Activated T-cell treated with anti-CD3 and anti-CD28 coated beads for 48 hours (primary cell): Measurements from ENCODE around the gene OR4D1.

ENCODE experiments used
- DNase-seq: peaks from one replicate; pipeline ENCODE4 v3.0.0-alpha.2; 2020; ENCODE audit warnings: low read depth

Gene OR4D1

DNA sequence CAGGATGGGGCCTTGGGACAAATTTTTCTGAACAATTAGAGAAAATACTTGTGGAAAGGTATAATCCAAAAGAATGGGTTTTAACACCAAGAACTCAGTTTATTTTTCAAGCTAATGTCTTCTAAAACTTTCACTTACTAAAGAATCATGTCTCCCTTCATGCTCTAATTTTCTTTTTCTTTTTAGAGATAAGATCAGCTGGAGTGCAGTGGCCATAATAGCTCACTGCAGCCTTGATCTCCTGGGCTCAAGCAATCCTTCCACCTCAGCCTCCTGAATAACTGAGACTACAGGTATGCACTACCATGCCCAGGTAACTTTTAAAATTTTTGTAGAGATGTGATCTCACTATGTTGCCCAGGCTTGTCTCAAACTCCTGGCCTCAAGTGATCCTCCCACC lies 5.5 kb downstream of the OR4D1 start:
- DNase-seq, result no peak

DNA sequence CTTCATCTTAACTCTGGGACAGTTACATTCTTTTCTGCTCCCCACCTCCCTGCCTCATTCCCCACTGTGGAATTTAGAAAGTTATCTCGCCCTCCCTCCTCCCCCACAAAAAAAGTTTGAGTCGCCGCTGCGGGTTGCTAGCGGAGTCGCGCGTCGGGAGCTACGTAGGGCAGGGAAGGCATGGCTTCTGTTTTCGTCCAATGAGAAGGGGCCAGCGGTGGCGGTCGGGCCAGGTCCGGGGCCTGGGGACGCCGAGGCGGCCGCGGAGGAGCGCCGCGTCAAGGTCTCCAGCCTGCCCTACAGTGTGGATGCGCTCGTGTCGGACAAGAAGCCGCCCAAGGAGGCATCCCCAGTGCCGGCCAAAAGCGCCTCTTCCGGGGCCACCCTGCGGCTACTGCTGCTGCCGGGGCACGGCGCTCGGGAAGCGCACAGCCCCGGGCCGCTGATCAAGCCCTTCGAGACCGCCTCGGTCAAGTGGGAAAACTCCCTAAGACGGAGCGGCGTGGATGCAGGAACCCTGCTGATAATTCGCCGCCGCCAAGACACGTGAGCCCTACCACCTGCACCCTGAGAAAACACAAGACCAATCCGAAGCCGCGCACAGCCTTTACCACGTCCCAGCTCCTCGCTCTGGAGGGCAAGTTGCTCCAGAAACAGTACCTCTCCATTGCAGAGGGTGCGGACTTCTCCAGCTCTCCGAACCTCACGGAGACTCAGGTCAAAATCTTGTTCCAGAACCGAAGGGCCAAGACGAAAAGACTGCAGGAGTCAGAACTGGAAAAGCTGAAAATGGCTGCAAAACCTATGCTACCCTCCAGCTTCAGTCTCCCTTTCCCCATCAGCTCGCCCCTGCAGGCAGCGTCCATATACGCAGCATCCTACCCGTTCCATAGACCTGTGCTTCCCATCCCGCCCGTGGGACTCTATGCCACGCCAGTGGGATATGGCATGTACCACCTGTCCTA lies 8.9 kb downstream of the OR4D1 start:
- DNase-seq, result peak; percentile 59

DNA sequence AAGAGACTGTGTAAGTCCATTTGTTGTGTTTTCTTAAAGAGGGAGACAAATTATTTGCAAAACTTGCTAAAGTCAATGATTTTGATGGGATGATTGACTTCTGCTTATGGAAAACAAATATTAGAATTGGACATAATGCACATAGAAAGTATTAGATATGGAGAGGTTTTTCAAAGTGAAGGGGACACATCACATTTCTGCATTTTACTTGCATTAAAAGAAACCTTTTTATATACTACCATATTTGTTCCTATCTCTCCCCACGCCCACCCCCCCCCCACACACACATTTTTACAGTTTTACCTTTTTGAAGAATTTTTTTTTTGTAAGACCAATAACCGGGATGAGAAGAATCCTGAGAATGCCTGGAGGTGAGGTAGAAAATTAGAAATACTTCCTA lies 10.0 kb downstream of the OR4D1 start:
- no peak for DNase-seq

DNA sequence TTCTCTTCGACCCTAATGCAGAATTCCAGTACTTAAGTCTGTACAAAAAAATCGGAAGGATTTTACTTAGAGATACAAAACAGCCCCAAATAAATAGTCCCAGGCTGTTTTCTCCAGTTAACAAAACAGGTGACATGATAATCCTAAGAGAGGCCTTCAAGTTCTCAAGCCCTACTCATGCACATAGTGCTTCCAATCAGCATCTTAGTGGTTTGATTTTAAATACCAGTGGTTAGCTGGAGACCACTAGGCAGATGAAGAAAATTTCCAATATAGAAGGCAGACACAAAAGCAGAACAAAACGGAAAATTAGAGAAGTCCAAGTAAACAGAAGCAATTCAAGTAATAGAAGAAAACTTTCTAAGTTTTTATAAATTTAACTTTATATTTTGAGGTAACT lies 13.4 kb downstream of the OR4D1 start:
- DNase-seq, result no peak

DNA sequence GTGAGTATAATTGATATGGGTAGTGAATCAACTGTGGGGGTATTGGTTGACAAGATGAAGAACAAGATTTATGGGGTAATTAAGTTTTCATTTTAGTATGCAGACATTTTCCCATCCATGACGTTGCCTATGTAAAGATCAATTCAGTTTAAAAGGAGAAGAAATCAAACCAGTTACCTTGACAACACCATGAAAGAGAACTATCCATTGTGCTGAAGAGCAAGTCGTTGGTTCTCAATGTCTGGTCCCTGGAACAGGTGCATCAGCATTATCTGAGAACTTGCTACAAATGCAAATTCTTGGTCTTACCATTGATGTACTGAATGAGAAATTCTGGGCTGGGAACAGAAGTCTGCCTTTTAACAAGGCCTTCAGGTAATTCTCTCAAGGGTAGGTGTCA lies 17.8 kb downstream of the OR4D1 start:
- DNase-seq, result no peak

DNA sequence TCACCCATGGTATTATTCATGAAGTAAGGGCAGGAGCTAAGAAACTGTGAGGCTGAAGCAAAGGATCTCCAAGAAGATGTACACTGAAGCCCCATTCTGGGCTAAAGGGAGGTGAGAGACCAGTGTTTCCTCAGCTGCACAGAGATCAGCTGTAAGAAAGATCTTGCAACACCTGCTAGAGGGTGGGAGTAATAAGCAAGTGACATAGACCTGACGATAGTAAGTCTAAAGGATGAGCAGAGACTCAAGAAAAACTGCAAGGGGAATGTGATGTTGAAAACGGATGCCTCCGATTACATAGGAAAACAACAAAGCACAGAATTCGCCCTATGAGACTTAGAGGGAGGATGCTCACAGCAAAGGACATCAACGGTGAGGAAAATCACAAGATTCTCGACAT lies 18.5 kb downstream of the OR4D1 start, which contains the start of gene OR4D2:
OR4D2 (plus strand) TSS at position 301 of the 400 bp plus-strand sequence. CDS start 2,674 bp downstream, outside the sequence.
- DNase-seq, result no peak

DNA sequence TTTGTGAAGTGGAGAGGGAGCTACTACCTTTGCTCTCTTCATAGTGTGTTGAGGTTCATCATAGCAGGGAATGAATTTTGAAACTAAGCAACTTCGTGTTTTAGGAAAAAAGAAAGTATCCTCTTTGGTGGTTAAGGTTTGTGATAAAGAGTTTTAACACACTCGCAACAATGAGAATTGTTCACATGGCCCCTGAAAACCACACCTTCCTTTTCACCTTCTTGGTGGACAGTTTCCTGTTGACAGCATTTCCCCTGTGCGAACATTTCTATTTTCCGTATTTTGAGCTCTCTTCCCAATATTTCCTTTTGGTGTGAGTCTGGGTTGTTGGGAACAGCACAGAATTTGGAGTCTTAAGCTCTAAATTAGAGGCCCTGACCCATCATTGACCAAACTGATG lies 22.4 kb downstream of the OR4D1 start:
- DNase-seq, result no peak

DNA sequence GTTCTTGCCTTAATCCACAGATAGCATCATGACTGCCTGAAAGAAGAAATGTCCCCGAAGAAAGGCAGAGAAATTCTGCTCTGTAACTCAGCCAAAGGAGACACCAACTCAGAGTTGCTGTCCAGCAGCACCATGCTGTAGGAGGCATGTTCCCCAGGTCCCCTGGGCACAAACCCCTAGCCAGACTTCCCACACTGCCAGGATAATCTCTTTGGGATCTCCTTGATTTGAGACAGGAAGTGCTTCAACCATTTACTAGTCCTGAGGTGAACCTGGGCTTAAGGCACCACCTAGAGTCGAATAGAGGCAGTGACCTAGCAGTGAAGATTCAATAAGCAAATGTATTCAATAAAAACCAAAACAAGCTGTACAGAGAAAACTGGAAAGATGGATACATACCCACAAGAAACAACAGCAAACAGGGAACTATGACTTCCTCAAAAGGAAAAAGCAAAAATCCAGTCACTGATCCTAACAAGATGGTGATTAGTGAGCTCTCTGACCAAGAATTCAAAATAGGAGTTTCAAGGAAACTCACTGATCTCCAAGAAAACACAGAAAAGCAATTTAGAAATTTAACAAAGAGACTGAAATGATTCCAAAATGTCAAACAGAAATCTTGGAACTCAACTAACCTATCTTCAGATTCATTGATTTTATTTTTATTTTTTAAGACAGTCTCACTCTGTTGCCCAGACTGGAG lies 24.3 kb downstream of the OR4D1 start:
- no peak for DNase-seq

DNA sequence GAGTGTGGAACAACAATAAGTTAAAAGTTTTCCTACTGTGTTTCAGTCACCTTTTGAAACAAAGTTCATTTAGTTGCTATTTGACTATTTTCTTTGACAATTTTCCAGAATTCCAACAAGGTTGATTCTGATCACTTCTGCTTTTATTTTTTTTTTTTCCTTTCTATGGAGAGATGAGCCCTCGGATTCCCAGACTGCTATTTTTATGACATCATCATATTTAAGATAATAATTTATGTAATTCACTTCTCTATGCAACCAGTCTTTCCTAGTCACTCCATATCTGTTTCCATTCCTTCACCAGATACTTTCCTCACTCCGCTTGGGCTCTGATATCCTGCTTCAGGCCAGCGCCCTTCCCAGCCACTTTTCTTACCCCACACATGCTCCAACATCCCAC lies 26.7 kb downstream of the OR4D1 start:
- no peak for DNase-seq

DNA sequence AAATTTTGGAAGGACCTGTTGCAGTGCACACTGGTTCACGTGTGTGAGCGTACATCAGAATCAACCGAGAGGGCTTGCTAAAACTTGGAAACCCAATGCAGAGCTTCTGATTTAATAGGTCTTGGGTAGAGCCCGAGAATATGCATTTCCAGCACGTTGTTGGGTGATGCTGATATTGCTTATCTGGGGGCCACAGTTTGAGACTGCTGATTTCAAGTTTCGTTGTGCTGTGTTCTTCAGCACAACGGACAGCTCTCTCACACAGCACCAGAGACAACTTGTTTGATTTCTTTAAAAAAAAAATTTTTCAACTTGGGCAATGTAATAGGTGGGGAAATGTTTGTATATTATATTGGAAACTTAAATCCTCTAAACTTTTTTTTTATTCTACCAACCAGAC lies 28.0 kb downstream of the OR4D1 start:
- DNase-seq, result no peak

DNA sequence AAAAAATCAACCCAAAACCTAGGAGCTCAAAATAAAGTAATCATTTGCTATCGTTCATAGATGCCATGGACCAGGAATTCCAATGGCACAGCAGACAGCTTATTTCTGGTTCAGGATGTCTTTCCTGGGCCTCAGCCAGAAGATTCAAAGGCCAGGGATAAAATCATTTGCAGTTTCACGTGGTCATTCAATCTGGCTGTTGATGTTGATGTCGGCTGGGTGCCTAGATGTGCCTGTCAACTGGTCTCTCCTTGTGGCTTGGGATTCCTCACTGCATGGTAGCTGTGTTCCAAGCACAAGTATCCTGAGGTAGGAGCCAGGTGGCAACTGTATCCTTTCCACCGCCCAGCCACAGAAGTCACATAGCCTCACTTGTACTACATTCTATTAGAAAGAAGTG lies 33.6 kb downstream of the OR4D1 start:
- DNase-seq, result no peak

DNA sequence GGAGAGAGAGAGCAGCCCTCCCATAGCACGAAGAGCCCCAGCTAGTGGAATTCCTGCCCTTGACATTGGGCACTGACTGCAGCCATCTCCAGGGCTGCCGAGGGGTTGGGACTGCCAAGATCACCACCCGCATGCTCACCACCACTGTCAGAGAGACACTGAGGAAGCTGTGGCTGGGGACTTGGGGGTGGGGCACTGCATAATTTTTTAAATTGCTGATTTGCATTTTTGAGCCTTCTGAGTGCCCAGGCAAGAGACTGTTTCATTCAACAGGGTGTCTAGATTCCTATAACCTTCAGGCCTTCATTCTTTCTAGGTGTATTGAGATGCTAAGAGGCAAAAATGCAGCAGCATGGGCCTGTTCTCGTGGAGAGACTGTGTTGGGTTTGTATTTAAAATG lies 35.3 kb downstream of the OR4D1 start:
- no peak for DNase-seq

DNA sequence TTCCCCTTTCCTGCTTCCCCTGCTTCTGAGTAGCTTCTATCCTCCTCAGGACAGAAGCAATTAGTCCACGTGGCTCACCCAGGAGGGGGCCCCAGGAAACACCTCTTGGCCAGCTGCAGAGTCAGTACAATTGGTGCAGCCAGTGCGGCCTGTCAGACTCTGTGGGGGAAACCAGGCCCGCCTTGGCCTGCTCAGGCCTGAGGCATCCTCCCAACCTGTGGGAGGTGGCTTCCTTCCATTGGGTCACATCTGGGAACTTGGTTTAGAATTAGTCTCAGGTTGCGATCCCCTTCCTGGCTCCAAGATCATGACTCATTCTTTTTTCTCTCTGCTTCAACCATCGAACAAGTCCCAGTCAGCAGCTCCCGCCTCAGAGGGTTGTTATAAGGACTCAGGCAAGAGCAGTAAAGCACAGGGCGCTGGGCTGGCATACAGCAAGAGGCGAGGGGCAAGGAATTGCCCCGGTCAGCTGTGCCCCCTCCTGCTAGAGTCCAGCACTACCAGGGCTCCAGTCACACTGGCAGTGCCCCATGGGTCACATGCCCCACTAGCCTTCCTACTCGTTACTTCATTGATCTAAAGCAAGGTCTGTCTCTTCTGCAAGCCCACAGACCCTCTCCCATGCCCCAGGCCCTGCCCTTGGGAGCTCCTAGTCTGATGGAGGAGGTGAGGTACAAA lies 36.3 kb downstream of the OR4D1 start:
- DNase-seq, result no peak

DNA sequence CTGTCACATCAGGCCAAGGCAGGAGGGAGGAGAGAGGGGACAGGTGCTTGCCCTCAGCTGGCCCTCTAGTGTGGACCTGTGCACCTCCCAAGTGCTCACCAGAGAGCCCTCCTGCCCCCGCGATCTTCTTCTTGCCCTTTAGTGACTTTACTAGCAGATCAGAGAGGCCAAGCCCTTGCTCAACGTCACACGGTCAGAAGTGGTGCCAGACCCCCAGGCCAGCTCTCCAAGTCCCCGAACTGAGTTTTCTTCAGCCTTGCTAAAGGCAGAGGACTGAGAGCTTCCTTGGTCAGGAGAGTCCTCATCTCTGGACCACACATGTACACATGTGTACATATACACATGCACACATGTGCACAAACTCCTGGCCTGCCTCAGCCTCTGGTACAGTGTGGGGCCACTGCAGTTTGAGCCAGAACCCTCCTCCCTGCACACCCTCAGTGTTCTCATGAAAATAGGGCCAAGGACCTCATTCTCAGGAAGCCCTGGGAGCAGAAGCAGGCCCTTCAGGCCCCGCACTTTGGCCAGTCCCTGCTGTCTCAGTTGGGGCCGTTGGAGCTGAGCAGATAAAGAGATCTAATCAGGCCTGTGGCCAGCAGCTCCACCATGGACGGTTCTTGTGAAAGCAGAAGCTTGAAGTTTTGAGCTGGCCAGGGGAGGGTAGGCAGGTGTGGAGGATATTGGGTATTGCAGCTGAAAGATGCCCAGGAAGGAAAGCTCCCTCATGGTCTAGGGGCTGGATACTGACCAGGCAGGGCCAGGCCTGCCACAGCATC lies 37.0 kb downstream of the OR4D1 start:
- no peak for DNase-seq

DNA sequence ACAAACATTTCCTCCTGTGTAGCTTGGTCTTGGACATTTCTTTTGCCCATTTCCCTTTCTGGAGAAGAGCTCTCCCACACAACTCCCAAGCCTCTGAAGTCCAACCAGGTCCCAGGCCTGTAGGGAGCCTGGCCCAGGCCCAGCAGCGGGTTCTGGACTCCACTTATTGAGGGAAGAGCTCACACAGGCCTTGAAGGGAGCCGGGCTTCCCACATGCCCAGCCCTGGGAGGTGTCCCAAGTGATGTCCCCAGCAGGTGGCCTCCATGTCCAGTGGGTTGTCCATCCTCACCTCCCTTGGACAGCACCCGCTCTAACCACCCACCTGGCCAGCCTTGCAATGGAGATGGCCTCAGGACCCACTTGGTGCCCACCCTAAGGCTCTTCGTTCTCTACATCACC lies 38.4 kb downstream of the OR4D1 start:
- no peak for DNase-seq

DNA sequence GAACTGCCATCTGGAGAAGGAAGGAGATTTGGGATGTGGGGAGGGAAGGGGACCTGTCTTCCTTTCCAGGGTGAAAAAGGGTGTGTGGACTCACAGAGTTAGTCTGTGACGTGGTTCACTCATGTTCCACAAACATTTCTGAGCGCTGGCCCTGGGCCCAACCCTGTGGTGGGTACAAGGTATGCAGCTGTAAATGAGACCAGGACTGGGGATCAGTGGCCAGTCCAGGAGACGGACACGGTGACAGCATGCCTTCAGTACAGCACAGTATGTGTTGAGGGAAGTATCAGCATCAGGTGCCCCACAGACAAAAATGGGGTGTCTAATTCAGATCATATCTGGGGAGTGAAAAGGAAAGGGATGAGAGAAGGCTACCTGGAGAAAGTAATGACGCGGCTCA lies 38.9 kb downstream of the OR4D1 start:
- DNase-seq, result no peak

DNA sequence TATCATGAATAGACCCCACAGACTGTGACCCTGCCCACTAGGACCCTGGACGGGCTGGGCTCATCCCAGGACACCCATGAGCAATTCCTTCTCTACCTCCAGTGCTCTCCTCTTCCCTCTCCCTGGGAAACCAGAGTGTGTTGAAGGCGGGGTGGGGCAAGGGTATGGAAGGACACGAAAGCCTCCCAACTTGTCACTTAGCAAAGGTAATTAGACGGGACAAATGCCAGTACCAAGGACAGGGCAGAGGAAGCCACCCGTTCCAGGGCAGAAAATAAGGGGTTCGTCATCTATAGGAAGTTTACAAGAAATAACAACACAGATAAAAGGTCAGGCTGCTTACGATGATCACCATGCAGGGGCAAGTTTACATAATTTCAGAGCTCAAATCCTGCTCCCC lies 39.5 kb downstream of the OR4D1 start:
- no peak for DNase-seq

DNA sequence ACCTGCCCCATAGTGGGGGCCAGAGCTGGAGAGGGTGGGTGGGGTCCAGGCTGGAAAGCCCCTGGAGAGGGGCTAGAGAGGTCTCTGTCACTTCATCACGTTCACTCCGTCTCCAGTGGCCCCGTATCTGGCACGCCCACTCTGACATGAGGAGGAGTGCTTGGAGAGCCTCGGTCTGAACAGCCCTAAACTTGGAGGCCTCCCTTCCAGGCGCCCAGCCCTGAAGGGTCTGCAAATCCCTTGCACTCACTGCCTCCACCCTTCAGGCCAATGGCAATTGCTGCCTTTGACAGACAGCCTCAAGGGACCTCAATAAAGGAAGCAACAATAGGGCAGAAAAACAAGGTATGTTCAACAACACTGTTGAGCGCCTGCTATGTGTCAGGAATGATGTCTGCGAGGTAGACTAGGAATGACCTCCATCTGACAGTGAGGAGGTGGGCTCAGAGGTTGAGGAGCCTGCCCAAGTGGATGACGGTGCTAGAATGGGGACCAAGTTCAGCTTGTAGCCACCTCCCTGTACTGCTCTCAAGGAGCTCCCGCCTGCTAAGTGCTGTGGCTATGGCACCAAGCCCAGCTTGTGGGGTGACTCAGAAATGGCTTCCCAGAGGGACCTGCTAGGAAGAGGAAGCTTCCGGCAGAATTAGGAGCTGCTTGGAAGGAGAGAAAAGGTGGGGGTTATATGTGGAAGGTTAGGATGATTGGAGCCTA lies 41.4 kb downstream of the OR4D1 start:
- no peak for DNase-seq

DNA sequence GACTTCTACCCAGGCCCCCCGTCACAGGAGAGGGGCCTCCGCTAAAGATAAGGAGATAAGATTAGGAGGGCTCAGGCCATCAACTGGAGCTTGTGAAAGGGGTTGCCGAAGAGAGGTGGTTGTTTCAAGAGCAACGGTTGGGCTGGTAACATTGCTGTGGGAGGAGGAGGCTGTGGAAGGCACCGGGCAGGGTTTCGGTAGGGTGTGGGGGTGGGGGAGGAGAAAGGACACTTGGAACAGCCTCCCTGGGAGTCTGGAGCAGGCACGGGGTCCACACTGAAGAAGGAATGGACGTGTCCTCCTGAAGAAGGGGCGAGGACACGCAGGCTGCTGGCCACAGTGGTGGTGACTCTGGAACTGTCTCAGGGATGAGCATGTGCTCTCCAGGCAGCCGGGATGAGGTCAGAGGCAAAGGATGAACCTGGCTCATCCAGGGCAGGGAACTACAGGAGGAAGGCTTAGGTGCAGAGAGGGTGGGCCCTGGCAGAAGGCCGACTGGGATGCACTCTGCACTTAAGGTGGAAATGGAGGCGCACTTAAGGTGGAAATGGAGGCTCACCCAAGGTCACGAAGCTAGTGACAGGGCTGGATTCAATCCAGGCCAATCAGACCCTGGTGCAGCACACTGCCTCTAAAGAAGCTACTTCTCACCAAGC lies 43.2 kb downstream of the OR4D1 start:
- DNase-seq, result no peak

DNA sequence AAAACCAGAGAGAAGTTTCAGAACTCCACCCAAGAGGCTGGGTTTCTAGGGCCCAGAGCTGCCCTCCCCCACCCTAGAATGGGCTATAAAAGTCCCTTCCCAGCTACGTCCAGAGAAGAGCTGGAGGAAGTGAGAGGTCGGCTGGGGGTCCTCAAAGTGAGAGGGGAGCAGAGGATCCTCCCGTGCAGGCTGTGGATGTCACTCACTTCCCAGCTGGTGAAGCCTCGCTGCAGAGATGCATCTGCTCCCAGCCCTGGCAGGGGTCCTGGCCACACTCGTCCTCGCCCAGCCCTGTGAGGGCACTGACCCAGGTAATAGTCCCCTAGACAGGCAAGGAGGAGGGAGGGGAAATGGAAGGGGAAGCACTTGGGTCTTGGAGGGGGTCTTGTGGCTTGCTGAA lies 44.4 kb downstream of the OR4D1 start, which contains the start of gene EPX:
EPX (plus strand) TSS at position 115 of the 400 bp plus-strand sequence; CDS start at position 236, 121 bp downstream.
- no peak for DNase-seq
